Measurements from ENCODE around the gene TBC1D8.

The TBC1D8 gene

DNA sequence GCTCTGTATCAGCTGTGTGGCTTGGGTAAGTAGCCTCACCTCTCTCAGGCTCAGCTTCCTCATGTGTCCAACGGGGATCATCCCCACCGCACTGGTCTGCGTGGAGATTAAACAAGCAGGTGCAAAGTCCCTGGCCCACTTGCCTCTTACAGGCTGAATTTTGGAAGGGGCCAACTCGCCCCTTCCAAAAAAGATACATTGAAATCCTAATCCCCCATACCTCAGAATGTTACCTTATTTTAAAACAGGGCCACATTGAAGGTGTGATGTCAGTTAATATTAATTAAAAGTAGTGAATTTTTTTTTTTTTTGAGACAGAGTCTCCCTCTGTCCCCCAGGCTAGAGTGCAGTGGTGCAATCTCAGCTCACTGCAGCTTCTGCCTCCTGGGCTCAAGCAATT, 34.8 kb downstream of the TBC1D8 start:
- no peak for TF ChIP-seq EZH2phosphoT487 (IDR thresholded peaks at IDR 0.05; ENCODE audit: borderline replicate concordance, low read length)
- TF ChIP-seq, protein P1, sequence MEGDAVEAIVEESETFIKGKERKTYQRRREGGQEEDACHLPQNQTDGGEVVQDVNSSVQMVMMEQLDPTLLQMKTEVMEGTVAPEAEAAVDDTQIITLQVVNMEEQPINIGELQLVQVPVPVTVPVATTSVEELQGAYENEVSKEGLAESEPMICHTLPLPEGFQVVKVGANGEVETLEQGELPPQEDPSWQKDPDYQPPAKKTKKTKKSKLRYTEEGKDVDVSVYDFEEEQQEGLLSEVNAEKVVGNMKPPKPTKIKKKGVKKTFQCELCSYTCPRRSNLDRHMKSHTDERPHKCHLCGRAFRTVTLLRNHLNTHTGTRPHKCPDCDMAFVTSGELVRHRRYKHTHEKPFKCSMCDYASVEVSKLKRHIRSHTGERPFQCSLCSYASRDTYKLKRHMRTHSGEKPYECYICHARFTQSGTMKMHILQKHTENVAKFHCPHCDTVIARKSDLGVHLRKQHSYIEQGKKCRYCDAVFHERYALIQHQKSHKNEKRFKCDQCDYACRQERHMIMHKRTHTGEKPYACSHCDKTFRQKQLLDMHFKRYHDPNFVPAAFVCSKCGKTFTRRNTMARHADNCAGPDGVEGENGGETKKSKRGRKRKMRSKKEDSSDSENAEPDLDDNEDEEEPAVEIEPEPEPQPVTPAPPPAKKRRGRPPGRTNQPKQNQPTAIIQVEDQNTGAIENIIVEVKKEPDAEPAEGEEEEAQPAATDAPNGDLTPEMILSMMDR (IDR thresholded peaks at IDR 0.05; ENCODE audit: low read depth, low read length, poor library complexity, severe bottlenecking): no peak
- H3K36me3 ChIP-seq (ENCODE audit: control insufficient read depth, low read length): no peaks in the 10 kb centered on the region
- H3K4me3 ChIP-seq (ENCODE audit: low read length): no peak overlapping the region
- no peaks in the 10 kb centered on the region for H3K9me3 ChIP-seq (ENCODE audit: control insufficient read depth, insufficient read depth, low read length)
- no peak overlapping the region for H3K27ac ChIP-seq (ENCODE audit: low read depth, low read length)
- no peaks in the 10 kb centered on the region for H3K9me2 ChIP-seq (replicated peaks; ENCODE audit: control insufficient read depth, low read length)
- H3F3A ChIP-seq (ENCODE audit: control insufficient read depth, insufficient read depth): no peaks in the 10 kb centered on the region
- H3K27me3 ChIP-seq (ENCODE audit: control insufficient read depth, low read length): peaks cover 5% of the 10 kb centered on the region; the same call in 1 of the 2 replicates
- no peaks in the 10 kb centered on the region for H3K4me1 ChIP-seq (ENCODE audit: control insufficient read depth, low read length)
- H3K79me2 ChIP-seq (ENCODE audit: control insufficient read depth, low read length): no peaks in the 10 kb centered on the region
- no peak overlapping the region for H3K4me2 ChIP-seq (ENCODE audit: low read length)
- no peaks in the 10 kb centered on the region for H4K20me1 ChIP-seq (ENCODE audit: control insufficient read depth, insufficient read depth, low read depth, low read length)

DNA sequence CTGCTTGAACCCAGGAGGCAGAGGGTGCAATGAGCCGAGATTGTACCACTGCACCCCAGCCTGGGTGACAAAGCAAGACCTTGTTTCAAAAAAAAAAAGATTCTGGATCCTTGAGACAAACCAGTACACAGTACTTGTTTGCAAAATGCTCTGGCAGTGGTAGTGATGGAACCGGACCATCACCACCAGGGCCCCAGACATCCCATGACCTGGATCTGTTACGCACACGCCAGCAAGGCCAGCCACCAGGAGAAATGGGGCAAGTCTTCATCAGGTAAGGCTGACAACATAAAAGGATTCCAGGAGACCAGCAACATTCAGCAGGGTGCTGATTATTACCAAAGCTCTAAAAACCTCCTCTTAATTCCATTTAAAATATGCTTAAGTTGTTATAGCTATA, 35.5 kb downstream of the TBC1D8 start:
- H3K4me1 ChIP-seq (ENCODE audit: control insufficient read depth, low read length): no peaks in the 10 kb centered on the region
- no peak overlapping the region for H3K27ac ChIP-seq (ENCODE audit: low read depth, low read length)
- no peak overlapping the region for H3K4me2 ChIP-seq (ENCODE audit: low read length)
- H3K79me2 ChIP-seq (ENCODE audit: control insufficient read depth, low read length): no peaks in the 10 kb centered on the region
- TF ChIP-seq, protein P1 (IDR thresholded peaks at IDR 0.05; ENCODE audit: low read depth, low read length, poor library complexity, severe bottlenecking): no peak
- no peaks in the 10 kb centered on the region for H3K9me2 ChIP-seq (replicated peaks; ENCODE audit: control insufficient read depth, low read length)
- no peaks in the 10 kb centered on the region for H3F3A ChIP-seq (ENCODE audit: control insufficient read depth, insufficient read depth)
- no peaks in the 10 kb centered on the region for H3K9me3 ChIP-seq (ENCODE audit: control insufficient read depth, insufficient read depth, low read length)
- no peak overlapping the region for H3K4me3 ChIP-seq (ENCODE audit: low read length)
- peaks cover 5% of the 10 kb centered on the region; the same call in 1 of the 2 replicates for H3K27me3 ChIP-seq (ENCODE audit: control insufficient read depth, low read length)
- H4K20me1 ChIP-seq (ENCODE audit: control insufficient read depth, insufficient read depth, low read depth, low read length): no peaks in the 10 kb centered on the region
- no peaks in the 10 kb centered on the region for H3K36me3 ChIP-seq (ENCODE audit: control insufficient read depth, low read length)

DNA sequence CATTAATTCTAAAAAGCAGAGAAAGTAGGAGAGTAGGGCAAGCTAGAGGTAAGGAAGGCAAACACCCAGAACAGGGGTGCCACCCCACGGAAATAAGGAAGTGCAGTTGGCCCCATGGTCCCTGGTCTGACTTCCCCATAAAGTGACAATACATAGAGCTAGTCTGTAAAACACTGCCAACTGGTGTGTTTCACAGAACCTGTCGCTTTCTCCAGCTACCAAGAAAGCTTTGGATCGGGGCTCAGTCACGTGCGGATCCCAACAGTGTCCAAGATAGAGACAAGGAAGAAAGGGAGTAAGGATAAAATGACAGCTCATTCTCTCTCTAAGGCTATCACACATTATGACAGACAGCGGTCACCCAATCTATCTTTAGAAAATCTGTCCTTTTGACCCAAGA, 36.4 kb downstream of the TBC1D8 start:
- no peaks in the 10 kb centered on the region for H4K20me1 ChIP-seq (ENCODE audit: control insufficient read depth, insufficient read depth, low read depth, low read length)
- H3K79me2 ChIP-seq (ENCODE audit: control insufficient read depth, low read length): no peaks in the 10 kb centered on the region
- H3F3A ChIP-seq (ENCODE audit: control insufficient read depth, insufficient read depth): no peaks in the 10 kb centered on the region
- H3K4me2 ChIP-seq (ENCODE audit: low read length): no peak overlapping the region
- no peaks in the 10 kb centered on the region for H3K36me3 ChIP-seq (ENCODE audit: control insufficient read depth, low read length)
- H3K27ac ChIP-seq (ENCODE audit: low read depth, low read length): no peak overlapping the region
- peaks cover 5% of the 10 kb centered on the region; the same call in 1 of the 2 replicates for H3K27me3 ChIP-seq (ENCODE audit: control insufficient read depth, low read length)
- no peaks in the 10 kb centered on the region for H3K9me2 ChIP-seq (replicated peaks; ENCODE audit: control insufficient read depth, low read length)
- no peaks in the 10 kb centered on the region for H3K9me3 ChIP-seq (ENCODE audit: control insufficient read depth, insufficient read depth, low read length)
- no peaks in the 10 kb centered on the region for H3K4me1 ChIP-seq (ENCODE audit: control insufficient read depth, low read length)
- no peak for TF ChIP-seq EZH2phosphoT487 (IDR thresholded peaks at IDR 0.05; ENCODE audit: borderline replicate concordance, low read length)
- TF ChIP-seq, protein P1 (IDR thresholded peaks at IDR 0.05; ENCODE audit: low read depth, low read length, poor library complexity, severe bottlenecking): no peak
- H3K4me3 ChIP-seq (ENCODE audit: low read length): no peak overlapping the region

Measured in DOHH2 (cell line).